Hematopoietic multipotent progenitor cell treated with erythropoietin and hydrocortisone succinate and interleukin-3 and kit ligand, for 15 days (in vitro differentiated cells): Measurements from ENCODE around the gene BSND.
"Not testable (repeated sequence)": the region's sequence is repeated elsewhere in the genome, so short reads cannot be mapped to it uniquely, and the experiment has no call there.

Experiments
- DNase-seq: peaks from one replicate; pipeline ENCODE4 v3.0.0-alpha.2; 2015; ENCODE audit warnings: low spot score

Gene BSND

GRCh38 chr1:54998677-54999076 is at the start of gene BSND:
BSND (plus strand) TSS chr1:54998933; CDS start chr1:54999187, 254 bp downstream.
- DNase-seq, result no peak

DNA sequence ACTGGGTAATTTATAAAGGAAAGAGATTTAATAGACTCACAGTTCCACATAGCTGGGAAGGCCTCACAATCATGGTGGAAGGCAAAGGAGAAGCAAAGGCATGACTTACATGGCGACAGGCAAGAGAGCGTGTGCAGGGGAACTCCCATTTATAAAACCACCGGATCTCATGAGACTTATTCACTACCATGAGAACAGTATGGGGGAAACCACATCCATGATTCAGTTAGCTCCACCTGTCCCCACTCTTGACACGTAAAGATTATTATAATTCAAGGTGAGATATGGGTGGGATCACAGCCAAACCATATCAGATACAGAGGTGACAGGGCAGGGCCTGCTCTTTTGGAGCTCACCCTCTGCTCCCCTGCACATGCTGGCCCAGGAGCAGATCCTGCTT is 49.7 kb upstream of the BSND start:
- DNase-seq, result no peak

- no peak for DNase-seq
Measured at GRCh38 chr1:54950006-54950368, 48.7 kb upstream of the BSND start.

DNA sequence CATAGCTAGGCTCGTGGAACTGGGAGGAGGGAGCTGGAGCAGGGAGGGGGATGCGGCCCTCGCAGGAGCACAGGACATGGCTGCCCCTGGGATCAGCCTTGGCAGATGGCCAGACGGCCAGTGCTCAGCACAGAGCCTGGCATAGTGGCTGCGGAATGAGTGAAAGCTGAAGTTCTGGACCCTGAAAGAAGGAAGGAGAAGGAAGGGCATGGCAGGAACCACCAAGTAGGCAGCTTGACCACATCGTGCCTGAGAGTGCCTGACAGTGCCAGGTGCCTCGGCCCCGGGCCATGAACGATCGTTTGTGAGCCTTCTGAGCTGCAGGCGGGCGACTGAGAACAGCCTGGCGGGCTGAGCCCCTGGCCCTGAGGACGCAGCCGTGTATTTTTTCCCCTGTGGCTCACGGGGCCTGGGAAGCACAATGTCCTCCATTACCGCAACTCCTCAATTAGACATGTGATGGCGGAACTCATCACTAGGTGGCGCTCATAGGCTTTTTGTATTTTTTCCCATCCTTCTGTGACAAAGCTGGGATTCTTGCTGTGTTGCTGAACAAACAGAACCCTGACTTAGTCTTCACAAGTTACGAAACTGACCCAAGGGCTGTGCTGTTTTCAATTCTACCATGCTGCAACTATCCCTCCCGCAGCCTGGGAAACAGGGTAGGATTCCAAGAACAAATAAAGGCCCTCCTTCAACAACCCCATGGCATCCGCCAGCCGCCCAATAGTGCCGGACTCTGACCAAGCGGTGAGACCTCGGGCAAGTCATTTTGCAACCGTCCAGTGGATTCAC is 48.2 kb upstream of the BSND start:
- peak; percentile 50 for DNase-seq

DNA sequence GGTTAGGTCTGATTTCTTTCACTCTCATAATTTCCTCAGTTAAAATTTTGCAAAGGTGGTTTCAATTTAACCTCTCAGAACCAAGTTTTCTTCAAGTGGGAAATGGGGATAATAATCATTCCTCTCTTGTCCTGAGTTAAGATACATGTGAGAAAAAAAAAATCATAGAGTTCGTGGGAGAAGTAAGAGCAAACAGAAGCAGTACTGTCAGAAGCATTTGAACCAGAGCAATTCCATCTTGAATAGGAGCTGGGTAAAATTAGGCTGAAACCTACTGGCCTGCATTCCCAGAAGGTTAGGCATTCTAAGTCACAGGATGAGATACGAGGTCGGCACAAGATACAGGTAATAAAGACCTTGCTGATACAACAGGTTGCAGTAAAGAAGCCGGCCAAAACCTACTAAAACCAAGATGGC is 46.9 kb upstream of the BSND start:
- no peak for DNase-seq

DNA sequence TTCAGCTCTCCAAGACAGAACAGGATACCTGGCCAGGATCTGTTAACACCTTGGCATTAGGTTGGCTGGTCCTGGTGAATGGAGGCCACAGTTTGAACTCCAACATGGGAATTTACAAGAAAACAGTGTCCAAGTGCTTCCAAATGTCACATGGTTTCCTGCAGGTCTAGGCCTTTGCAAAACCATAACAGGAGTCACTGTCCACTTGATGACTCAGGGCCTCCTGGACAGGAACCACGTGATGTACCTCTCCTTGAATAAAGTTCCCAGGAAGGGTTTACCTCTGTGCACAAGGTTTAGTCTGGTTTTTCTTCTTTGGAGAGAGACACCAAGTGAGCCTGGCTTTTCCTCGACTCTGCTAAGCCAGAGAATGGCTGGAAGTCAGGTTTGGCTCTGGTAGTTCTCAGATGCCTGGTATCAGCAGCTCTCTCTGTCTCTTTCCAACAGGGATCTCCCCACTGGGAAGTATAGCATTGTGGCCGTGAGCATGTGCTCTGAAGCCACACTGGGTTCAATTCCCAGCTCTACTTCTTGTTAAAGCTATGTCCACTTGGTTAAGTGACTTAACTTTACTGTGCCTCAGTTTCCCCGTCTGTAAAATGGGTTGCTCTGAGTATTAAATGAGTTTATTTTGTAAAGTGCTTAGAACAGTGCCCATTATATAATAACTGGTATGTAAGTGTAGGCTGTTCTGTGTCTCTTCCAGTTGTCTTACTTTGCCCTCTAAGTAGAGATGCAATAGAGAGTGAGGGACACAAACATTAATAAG is 45.6 kb upstream of the BSND start:
- no peak for DNase-seq

DNA sequence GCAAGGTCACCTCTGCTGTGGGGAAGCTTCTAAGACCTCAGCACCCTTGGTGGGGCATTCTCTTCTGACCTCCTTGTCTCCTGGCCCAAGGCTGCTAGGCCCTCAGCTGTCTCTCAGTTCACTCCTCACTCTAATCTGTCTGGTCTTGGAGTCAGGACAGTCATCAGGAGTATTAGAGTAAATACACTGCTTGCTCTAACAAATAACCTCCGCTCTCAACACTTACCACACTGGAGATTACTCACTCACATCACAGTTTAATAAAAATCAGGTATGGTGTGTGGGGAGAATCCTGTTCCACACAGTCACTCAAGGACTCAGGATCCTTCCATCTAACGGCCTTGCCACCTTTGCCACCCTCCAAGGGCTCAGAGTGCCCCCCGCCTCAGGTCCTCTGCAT is 44.9 kb upstream of the BSND start:
- DNase-seq, result no peak

DNA sequence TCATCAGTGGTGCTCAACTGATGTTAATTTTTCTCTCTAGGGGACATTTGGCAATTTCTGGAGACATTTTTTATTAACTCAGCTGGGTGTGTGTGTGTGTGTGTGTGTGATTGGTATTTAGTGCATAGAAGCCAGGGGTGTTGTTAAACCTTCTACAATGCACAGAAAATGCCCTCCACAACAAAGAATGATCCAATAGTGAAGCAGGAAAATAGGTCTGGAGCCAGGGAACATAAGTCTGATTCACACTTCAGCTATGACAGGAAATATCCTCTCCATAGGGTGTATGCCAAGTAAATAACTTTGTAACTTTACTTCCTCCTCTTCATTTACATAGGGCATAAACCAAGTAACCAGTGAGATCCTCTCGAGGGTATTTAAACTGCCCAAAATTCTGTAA is 43.4 kb upstream of the BSND start:
- DNase-seq, result no peak

GRCh38 chr1:54956726-54957125 is 42.0 kb upstream of the BSND start:
- no peak for DNase-seq

DNA sequence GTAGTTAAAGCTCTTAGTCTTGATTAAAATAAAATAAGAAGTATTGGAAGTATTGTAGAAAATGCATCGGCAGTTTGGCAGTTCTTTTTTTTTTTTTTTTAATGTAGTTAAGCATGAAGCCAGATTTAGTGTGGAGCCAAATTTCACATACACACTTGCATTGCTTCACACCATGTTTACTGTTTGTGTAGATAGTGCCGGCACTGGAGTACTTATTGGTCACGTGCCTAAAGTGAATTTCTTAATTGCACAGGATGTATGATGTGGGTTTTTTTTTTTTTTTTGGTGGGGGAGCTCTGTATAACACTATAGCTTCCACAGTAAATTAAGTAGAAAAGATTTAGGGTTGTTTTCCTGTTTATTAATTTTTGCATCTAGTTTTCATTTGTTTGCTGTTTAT is 39.5 kb upstream of the BSND start:
- no peak for DNase-seq

GRCh38 chr1:54962612-54963395 is 35.9 kb upstream of the BSND start:
- DNase-seq, result no peak

DNA sequence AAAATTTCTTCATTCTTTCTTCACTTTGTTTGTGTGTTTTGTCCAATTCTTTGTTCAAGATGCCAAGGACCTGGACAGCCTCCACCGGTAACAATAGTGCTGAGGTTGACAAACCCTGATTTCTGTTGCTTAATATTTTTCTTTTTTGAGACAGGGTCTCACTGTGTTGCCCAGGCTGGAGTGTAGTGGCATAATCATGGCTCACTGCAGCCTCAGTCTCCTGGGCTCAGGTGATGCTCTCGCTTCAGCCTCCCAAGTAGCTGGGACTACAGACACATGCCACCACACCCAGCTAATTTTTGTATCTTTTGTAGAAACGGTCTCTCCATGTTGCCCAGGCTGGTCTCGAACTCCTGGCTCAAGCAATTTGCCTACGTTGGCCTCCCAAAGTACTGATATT is 34.9 kb upstream of the BSND start:
- not testable (repeated sequence) for DNase-seq

DNA sequence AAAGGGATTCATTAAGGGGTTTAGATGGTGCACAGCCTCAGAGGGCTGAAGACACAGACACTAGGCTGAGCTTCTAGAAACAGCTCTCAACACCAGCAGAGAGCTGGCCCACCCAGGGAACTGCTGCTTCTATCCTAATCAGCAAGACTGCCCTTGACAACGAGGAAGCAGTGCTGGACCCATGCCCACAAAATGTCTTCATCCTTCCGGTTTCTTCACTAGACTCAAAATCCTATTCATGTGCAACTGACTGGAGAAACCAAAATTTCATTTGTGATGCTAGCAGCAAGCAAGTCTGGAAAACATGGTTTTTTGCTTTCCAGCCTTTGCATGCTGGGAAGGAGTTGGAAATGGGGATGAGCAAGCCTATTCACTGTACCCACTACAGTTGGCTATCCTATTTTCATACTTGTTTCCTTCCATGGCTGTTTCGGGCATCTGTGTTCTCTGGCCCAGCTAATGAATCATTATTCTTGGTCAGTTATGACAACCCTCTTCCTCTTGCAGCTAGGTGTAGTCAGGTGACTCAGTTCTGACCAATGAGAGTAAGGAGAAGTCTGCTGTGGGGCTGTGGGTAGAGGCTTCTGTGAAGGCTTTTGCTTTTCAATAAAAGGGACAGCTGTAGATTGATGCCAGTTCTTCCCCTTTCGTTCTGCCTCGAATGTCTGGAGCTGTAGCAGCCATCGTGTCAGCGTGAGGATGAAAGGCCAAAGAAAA is 33.0 kb upstream of the BSND start:
- DNase-seq, result no peak

- no peak for DNase-seq
Measured at GRCh38 chr1:54967372-54967771, 31.4 kb upstream of the BSND start.

DNA sequence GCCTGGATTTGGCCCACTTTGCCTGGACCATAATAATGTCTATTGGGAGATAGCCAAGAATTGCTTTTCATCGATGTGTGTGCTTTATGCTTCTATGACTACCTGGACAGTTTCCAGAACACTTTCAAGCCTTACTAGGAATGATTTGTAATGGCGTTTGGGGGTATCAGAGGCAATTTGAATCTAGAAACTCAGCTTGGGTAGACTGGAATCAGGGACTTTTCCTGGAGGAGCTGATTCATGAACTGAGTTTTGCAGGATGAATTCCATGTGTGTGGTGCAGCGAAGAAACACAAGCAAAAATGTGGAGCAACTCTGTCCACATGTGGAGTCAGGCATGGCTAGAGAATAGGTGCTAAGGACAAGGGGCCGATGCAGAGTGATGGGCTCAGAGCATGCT is 30.2 kb upstream of the BSND start:
- DNase-seq, result no peak

GRCh38 chr1:54969879-54970278 is 28.9 kb upstream of the BSND start:
- DNase-seq, result no peak

- DNase-seq, result no peak
Measured at GRCh38 chr1:54970901-54971300, 27.8 kb upstream of the BSND start.

DNA sequence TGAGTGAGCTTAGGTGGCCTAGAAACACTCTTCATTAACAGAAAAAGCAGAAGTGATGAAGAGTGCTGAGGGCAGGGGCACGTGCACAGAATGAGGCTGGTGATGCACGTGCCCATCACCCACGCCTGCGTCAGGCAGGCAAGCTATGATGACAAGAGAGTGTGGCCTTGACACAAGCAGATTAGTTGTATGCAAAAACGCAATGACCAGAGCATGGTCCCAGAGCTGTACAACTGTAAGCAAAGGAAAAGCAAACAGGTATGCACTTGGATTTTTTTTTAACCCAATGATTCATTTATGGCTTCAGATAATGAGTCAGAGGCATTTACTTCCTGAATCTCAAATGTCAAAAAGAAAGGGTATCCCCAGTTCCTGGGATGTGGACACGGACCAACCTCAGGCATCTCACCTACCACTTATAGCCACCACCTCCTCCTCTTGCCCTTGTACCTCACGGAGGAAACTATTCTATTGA is 27.4 kb upstream of the BSND start:
- DNase-seq, result no peak

DNA sequence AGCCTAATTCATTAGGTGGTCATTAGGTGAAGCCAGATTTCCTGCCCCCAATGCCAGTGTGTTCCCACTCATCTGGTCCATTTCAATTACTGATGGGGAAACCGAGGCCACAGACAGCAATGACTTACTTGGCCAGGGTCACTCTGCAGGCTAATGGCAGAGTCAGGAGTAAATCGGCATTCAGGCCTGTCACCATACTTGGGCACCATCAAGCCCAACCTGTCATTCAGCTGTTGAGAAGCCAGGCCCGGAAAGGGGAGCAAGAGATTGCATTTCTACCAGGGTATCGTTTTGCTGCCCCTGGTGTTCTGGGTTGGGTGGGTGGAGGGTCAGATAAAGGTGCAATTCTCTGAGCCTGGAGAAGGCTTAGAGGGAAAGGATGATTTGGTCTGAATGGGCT is 26.3 kb upstream of the BSND start:
- no peak for DNase-seq

GRCh38 chr1:54973205-54973921 is 25.4 kb upstream of the BSND start:
- DNase-seq, result no peak

DNA sequence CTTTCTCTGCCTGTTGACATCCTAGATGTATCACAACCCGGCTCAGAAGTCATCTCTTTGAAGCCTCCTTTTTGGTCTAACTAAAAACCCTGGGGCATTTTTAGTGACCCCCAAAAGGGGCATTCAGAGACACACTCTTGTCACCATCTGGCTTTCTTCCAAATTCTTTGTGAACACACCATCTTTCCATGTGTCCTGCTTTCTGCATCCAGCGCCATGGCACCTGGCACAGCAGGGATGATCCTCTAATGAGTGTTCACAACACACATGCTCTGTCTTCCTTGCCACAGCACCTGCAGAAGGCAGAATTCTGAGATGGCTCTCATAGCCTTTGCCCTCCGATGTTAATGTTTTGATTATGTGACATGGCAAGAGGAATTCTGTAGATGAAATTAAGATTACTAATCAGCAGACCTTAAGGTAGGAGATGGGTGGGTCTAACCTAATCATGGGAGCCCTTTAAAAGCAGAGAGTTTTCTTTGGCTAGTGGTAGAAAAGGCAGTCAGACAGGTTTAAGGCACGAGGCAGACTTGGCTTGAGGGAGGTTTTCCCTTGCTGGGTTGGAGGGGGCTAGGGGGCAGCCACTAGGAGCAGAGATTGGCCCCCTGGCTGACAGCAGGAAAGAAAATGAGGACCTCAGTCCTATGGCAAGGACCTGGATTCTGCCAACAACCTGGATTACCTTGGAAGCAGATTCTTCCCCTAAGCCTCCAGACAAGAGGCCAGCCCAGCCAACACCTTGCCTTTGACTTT is 23.2 kb upstream of the BSND start:
- DNase-seq, result no peak
